GM18858 (cell line): ENCODE measurements around the gene TEX9.
"Not testable (repeated sequence)": the region's sequence is repeated elsewhere in the genome, so short reads cannot be mapped to it uniquely, and the experiment has no call there.

Experiments used
- ATAC-seq: cut with Tn5 transposase; IDR thresholded peaks from one replicate; pipeline ENCODE4 v1.9.1; 2021; ENCODE audit not compliant: unreplicated experiment

Gene TEX9

DNA sequence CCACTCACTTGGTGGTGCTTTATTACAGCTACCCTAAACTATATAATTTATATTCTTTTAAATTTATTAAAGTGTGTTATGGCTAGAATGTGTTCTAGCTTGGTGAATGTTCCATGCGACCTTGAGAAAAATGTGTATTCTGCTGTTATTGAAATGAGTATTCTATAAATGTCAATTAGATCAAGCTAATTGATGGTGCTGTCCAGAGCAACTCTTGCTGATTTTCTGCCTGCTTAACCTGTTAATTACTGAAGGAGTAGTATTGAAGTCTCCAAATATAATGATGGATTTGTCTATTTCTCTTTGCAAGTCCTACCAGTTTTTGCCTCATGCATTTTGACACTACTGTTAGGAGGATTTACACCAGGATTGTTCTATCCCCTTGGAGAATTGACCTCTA, 3.2 kb upstream of the TEX9 start:
- ATAC-seq = no peak

DNA sequence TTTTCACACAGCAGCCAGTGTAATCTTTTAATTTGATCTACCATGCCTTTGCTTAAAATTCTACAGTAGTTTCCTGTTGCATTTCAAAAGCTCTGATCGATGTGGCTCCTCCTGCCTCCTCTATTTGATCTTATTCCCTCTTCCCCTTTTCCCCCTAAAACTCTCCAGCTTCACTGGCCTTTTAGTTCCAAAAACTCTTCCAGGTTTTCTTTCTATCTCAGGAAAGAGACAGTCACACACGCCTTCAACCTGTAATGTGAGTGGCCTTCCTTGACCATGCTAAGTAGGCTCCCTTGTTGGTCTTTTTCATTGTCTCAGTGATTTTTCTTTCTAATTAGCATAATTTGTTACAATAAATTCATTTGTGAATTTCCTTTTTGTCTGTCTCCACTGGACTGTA, 985 bp downstream of the TEX9 start:
- no peak for ATAC-seq

DNA sequence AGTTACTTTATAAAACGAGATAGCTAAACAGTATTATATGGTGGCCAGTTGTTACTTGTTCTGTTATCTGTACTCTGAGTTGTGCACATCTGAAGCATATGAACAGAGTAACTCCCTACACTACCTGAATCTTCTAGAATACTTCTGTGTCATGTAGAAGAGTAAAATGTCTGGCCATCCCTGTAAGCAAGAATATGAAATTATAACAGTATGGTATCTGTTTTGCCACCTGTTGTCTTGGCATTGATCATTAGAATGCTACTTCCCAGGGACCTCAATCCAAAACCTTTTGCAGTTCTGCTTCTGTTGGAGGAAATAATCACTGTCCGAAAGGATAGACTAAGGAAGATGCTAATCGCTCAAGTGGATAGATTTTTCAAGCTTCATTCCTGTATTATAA, 1.9 kb downstream of the TEX9 start:
- ATAC-seq = no peak

DNA sequence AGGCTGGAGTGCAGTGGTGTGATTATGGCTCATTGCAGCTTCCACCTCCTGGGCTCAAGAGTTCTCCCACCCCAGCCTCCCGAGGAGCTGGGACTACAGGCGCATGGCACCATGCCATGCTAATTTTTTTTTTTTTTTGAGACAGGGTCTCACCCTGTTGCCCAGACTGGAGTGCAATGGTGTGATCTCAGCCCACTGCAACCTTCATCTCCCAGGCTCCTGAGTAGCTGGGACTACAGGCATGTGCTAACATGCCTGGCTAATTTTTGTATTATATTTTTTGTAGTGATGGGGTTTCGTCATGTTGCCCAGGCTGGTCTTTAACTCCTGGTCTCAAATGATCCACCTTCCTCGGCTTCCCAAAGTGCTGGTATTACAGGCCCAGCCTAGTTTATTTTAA, 4.0 kb downstream of the TEX9 start:
- no peak for ATAC-seq

DNA sequence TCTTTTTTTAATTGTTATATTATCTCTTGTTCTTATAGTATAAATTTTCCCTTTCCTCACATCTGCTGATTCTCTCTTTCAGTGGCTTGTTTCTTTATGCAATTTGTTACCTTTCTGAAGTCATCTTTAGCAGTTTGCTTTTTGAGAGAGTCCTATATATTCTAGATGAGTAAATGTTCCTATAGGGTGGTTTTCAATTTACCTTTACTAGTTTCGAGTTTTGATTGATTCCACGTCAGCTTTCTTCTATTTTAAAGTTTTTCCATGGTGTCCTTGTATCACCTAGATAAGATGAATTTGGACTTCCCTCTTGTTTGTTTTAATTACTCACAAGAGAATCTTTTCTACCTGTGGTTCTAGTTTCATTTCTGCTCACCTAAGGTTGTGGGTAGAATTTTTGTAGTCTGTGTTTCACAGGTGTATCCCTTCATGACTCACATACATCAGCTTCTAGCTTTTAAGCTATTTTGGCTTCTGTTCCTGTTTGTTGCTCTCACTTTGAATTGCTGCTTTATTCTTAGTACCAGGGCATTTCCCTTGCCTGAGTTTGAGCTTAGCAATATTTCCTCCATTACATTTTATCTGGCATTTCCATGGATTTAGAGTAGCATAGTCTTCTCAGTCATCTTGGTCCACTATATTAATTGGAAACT, 6.4 kb downstream of the TEX9 start:
- peak; percentile 89 for ATAC-seq

DNA sequence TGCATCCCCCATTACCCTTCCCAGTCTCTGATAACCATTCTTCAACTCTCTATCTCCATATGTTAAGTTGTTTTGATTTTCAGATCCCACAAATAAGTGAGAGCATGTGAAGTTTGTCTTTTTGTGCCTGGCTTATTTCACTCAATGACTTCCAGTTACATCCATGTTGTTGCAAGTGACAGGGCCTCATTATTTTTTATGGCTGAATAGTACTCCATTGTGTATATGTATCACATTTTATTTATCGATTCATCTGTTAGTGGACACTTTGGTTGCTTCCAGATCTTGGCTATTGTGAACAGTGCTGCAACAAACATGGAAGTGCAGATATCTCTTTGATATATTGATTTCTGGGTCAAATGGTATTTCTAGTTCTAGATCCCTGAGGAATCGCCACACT, 9.5 kb downstream of the TEX9 start:
- ATAC-seq = not testable (repeated sequence)

DNA sequence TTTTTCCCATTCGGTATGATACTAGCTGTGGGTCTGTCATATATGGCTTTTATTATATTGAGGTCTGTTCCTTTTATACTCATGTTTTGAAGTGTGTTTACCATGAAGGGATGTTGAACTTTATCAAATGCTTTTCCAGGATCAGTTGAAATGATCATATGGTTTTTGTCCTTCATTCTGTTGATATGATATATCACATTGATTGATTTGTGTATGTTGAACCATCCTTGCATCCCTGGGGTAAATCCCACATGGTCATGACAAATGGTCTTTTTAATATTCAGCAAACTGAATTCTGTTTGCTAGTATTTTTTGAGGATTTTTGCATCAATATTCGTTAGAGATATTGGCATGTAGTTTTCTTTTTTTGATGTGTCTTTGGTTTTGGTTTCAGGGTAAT, 12.6 kb downstream of the TEX9 start:
- ATAC-seq = not testable (repeated sequence)

DNA sequence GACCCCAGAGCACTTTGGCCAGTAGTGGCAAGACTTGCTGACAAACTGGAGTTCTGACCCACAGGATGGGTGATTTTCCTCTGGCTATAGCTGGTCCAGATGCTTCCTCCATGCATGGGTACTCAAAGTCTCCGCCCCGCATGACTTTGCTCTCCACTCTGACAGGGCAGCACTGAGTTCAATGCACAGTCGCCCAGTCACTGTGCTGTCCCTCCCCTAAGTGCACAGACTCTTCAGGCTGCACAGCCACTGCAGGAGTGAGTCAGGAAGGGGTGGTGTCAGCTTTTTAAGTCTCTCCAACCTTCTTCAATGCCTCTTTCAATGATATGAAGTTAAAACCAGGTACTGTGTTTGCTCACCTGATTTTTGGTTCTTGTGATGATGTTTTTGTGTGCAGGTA, 17.8 kb downstream of the TEX9 start:
- no peak for ATAC-seq

DNA sequence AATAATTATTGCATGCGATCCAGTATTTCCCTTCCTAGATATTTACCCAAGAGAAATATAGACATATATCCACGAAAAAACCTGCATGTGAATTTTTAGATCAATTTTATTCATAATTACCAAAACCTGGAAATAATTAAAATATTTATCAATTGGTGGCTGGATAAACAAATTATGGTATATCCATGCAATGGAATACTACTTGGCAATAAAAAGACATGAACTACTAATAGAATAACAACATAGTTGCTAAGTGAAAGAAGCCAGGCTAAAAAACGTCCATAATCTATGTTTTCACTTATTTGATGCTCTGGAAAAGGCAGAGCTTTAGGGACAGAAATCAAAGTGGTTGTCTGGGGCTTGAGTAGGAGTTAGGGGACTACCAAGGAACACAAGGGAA, 20.7 kb downstream of the TEX9 start:
- no peak for ATAC-seq

DNA sequence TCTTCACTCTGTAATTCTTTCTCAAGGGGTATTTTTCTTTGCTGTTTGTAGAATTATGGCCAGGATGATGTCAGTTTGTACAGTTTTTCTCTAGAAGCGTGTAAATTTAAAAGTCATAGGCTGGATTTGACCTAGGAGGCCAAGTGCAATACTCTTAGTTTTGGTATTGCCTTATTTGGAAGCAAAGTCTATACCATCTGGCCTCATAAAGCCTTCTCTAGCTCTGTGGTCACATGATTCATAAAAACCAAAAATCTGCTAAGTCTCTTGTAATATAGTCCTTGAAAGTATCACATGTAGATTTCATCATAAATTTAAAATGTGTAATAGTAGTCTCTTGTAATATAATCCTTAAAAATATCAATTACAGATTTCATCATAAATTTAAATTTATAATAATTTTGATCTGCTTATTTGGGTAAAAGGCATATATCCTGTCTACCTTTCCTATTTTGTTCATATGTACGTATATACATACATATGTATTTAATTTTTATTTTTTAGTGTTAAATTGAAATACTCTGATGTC, 25.6 kb downstream of the TEX9 start:
- ATAC-seq = no peak

DNA sequence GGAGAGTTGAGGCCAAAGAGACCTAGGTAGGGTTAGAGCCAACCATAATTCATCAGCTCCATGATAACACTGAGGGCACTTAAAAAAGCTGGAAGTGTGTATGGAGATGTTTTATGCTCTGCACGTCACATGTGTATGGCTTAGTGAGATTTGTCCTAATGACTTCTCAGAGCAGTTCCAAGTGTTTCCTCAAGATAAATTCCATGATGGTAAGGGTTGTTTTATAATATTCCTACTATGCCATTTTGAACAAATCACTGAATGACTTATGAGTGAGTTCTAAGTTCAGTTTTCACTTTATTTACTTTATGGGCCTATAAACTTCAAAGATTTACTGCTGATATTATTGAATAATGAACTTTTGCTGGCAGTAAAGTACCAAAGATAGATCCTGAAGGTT, 28.1 kb downstream of the TEX9 start:
- no peak for ATAC-seq

DNA sequence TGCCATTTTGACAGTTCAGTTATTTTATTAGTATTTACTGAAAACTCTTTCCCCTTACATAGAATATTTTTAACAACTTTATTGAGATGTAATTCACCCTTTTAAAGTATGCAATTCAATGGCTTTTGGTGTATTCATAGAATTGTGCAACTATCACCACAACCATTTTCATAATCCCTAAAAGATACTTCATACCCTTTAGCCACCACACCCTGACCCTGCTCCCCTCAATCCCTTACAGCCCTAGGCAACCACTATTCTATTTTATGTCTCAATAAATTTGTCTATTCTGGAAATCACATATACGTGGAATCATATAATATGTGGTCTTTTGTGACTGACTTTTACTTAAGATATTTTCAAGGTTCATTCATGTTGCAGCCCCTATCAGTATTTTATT, 29.7 kb downstream of the TEX9 start:
- ATAC-seq = no peak

DNA sequence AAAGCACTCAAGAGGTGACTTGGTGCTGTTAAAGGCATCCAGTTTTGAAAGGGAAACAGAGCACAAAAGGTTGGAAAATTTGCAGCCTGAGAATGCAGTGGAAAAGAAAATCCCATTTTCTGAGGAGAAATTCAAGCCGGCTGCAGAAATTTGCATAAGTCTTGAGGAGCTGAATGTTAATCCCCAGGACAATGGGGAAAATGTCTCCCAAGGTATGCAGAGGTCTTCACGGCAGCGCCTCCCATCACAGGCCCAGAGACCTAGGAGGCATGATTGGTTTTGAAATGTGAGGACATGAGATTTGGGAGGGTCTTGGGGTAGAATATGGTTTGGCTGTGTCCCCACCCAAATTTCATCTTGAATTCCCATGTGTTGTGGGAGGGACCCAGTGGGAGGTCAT, 32.1 kb downstream of the TEX9 start:
- not testable (repeated sequence) for ATAC-seq

DNA sequence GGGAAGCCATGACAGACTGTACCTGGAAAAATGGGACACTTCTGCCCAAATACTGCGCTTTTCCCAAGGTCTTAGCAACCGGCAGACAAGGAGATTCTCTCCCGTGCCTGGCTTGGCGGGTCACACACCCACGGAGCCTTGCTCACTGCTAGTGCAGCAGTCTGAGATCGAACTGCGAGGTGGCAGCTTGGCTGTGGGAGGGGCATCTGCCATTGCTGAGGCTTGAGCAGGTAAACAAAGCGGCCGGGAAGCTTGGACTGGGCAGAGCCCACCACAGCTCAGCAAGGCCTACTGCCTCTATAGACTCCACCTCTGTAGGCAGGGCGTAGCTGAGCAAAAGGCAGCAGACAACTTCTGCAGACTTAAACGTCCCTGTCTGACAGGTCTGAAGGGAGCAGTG, 34.0 kb downstream of the TEX9 start:
- not testable (repeated sequence) for ATAC-seq

DNA sequence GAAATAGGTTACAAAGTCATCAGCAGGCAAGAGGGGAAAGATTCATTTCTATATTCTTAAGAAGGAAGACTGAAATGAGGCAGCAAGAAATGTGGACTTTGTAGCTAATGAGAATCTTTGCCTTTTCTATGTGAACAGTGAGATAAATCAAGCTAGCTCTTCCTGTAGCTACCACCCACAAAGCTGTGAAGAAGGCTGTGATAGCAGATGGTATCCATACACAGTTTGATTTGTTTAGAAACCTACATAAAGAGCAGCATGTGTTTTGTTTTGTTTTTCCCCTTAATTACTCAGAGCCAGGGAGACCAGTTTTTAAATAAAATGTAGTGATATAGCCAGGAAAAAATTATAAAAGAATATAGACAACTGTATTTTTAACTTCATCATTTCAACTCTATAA, 45.5 kb downstream of the TEX9 start:
- ATAC-seq = no peak

DNA sequence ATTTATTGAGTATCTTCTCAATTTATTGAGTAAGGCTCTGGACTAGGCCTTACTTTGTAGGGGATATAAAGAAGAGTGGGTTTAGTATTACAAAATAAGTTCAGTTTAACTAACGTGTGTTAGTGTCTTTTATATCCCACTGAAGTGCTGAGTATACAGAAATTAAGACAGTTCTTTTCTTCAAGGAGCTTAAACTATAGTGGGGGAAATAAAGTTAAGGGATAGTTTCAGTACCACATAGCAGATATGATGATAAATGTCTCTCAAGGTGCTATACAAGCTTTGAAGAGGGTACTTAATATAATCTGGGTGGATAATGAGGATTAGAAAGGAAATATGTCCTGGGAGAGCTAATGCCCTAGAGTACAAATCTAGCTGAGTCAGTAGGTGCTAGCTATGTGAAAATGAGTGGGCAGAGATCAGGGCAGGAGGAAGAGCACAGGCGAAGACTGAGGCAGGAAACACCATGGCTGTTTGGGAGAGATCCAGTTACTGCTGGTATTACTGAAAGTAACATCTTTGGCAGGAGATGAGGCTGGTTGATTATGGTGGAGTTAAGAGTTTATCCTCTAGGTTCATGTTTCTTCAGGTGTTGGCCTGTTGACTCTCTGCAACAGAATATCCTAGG, 46.0 kb downstream of the TEX9 start:
- no peak for ATAC-seq

DNA sequence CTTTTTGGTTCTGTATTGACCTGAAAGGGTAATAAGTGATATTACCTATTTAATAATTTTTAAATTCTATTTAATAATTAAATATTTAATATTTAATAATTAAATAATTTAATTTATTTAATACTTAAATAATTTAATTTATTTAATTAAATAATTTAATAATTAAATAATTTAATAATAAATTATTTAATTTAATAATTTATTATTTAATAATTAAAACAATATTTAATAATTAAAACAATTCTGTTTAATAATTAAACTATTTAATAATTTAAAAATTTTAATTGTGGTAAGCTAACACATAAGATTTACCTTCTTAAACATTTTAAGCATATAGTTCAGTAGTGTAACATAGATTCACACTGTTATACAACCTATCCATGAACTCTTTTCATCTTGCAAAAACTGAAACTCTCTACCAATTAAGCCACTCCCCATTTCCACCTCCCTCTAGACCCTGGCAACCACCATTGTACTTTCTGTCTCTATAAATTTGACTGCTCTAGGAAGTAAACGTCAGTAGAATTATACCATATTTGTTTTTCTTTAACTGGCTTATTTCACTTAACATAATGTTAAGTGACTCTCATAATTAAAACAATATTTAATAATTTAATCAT, 48.0 kb downstream of the TEX9 start:
- ATAC-seq = not testable (repeated sequence)

DNA sequence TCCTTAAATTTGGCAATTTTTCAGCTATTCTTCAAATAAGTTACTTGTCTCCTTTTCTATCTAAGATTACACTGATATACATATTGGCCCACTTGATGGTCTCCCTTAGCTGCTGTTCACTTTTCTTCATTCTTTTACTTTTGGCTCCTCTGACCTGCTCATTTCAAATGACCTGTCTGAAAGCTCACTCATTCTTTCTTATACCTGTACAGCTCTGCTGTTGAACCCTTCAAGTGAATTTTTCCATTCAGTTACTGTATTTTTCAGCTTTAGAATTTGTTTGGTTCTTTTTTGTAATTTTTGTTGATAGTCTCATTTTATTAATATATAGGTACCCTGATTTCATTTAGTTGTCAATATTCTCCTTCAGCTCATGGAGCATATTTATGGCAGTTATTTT, 60.0 kb downstream of the TEX9 start:
- ATAC-seq = no peak

DNA sequence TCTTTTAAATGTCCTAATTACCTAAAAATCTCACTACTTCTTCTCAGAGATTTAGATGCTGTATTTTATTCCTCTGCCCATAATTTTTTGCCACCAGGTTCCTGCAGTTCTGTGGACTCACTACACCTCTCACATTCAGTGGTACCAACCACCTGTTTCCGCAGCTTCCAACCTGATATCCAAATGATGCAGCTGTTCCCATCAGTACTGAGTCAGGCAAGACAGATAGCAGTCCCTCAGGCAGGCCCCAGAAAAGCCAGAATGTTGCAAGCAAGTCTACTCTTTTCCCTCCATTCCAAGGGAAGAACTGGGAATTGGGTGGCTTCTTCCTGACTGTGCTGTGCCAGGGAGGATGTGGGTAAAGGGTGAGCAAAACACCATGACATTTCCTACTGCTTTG, 60.8 kb downstream of the TEX9 start:
- ATAC-seq = no peak

DNA sequence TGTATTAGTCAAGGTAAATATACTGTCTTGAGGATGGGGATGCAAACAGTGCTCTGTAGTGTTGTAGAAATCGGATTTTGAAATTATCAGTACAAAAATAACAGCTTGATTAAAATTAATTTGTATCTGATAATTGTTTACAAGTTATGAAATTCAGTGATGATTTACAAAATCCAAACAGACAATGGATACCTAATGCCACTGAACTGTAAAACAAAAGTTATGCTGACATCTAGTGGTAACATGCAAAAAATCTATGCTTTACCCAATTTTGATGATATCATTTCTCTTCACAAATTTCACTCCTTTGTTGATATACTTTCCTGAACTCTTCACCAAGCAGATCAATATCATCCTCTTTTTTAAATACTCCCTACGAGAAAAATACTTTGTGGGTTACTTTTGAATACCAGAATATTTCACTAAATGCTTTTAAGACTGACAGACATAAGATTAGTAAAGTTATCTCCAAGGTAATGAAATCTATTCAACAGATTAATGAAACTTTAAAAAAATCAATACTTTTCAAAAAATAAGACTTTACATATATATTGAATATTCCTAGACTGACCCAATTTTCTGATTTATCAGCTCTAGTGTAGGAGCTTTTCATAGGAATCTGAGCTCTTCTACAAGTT, 63.7 kb downstream of the TEX9 start:
- no peak for ATAC-seq

DNA sequence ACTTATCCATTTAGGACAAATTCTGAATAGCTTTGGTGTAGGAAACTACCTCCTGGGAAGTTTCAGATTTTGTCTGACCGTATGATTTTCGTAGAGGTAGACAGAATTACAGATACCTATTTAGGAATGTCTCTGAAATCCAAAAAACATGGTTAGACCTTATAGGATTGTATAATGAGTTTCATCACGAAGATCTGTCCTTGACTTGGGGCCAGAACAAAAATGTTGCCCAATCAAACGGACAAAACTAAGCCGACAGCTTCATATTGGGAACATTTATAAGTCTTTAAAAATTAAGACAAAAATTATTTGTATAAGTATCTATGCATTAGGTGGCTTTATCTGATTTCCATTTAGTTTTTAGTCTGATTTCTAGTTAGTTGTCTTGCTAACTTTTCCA, 67.1 kb downstream of the TEX9 start:
- ATAC-seq = no peak

DNA sequence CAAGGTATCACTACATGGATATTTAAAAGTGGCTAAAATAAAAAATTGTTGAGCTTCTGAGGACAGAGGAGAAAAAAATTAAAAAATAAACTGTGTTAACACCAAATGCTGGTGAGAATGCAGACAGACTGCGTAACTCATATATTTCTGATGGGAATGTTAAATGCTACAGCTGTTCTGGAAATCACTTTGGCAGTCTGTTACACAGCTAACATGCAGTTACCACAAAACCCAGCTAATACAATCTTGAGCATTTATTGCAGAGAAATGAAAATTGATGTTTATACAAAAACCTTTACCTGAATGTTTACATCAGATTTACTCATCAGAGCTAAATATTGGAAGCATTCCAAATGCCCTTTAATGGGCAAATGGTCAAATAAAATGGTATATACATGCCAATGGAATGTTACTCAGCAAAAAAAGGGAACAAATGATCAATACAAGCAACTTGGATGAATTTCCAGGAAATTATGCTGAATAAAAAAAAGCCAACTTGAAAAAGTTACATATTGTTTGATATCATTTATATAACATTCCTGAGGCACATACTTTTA, 75.1 kb downstream of the TEX9 start:
- no peak for ATAC-seq
